Measurements from ENCODE around the gene ARHGAP33.
"Not testable (repeated sequence)": the region's sequence is repeated elsewhere in the genome, so short reads cannot be mapped to it uniquely, and the experiment has no call there.

ARHGAP33 gene

GRCh38 chr19:35824150-35824549, 48.8 kb downstream of the ARHGAP33 start:
- Mint-ChIP-seq H3K4me1 (ENCODE audit: low read depth) (peaks cover 5% of the 10 kb centered on the region), H3K27ac (no peak overlapping the region), H3K4me3 (no peak overlapping the region), H3K27me3 (peaks cover 8% of the 10 kb centered on the region), H3K9me3 (no peaks in the 10 kb centered on the region), H3K36me3 (ENCODE audit: low read depth) (no peaks in the 10 kb centered on the region)
- intact Hi-C loops (cut with micrococcal nuclease), result no loop called here

- Mint-ChIP-seq H3K9me3 (no peaks in the 10 kb centered on the region), H3K4me3 (no peak overlapping the region), H3K4me1 (ENCODE audit: low read depth) (no peaks in the 10 kb centered on the region), H3K27me3 (peaks cover 13% of the 10 kb centered on the region), H3K36me3 (ENCODE audit: low read depth) (no peaks in the 10 kb centered on the region), H3K27ac (no peak overlapping the region)
- intact Hi-C loops (cut with micrococcal nuclease), result no loop called here
These were observed 53.4 kb downstream of the ARHGAP33 start for GRCh38 chr19:35828692-35829301.

GRCh38 chr19:35830986-35831385, 55.6 kb downstream of the ARHGAP33 start:
- Mint-ChIP-seq H3K27me3 (peaks cover 17% of the 10 kb centered on the region), H3K9me3 (no peaks in the 10 kb centered on the region), H3K4me3 (no peak overlapping the region), H3K27ac (no peak overlapping the region), H3K36me3 (ENCODE audit: low read depth) (no peaks in the 10 kb centered on the region), H3K4me1 (ENCODE audit: low read depth) (no peaks in the 10 kb centered on the region)
- intact Hi-C loops (cut with micrococcal nuclease), result no loop called here

- Mint-ChIP-seq H3K9me3 (no peaks in the 10 kb centered on the region), H3K36me3 (ENCODE audit: low read depth) (no peaks in the 10 kb centered on the region), H3K4me3 (no peak overlapping the region), H3K27ac (no peak overlapping the region), H3K4me1 (ENCODE audit: low read depth) (no peaks in the 10 kb centered on the region), H3K27me3 (peaks cover 23% of the 10 kb centered on the region)
- intact Hi-C loops (cut with micrococcal nuclease), result no loop called here
These were observed 56.7 kb downstream of the ARHGAP33 start for GRCh38 chr19:35832054-35832453.

- no peak overlapping the region for H3K27ac Mint-ChIP-seq
- H3K9me3 Mint-ChIP-seq, result no peaks in the 10 kb centered on the region
- no peak overlapping the region for H3K4me3 Mint-ChIP-seq
- H3K27me3 Mint-ChIP-seq, result peaks cover 24% of the 10 kb centered on the region
- H3K36me3 Mint-ChIP-seq (ENCODE audit: low read depth), result no peaks in the 10 kb centered on the region
- no peaks in the 10 kb centered on the region for H3K4me1 Mint-ChIP-seq (ENCODE audit: low read depth)
- intact Hi-C loops (cut with micrococcal nuclease), result no loop called here
These were observed 58.6 kb downstream of the ARHGAP33 start for GRCh38 chr19:35833972-35834371.

GRCh38 chr19:35836096-35836495, 60.7 kb downstream of the ARHGAP33 start:
- H3K4me1 Mint-ChIP-seq (ENCODE audit: low read depth); intact Hi-C loops (cut with micrococcal nuclease); H3K4me3 Mint-ChIP-seq; H3K36me3 Mint-ChIP-seq (ENCODE audit: low read depth); H3K27ac Mint-ChIP-seq; H3K9me3 Mint-ChIP-seq: not testable (repeated sequence)
- H3K27me3 Mint-ChIP-seq, result peaks cover 22% of the 10 kb centered on the region

Measured in dendritic cell treated with granulocyte-macrophage colony-stimulating factor and Interleukin-4, amounts not matched to agents 40 ng/mL and 50 ng/mL, for 4 days (primary cell).